ENCODE data around the gene PRB2. TPM values are rescaled to one million over a fixed set of nuclear protein-coding genes. Genes with fewer than 3 reads are reported as not detected.
"Not testable (repeated sequence)": the region's sequence is repeated elsewhere in the genome, so short reads cannot be mapped to it uniquely, and the experiment has no call there.

Gene PRB2
- not detected for total RNA-seq

- not testable (repeated sequence) for H3K27me3 ChIP-seq (replicated peaks; ENCODE audit: insufficient read depth)
Measured at GRCh38 chr12:11395467-11395866, at the start of gene PRB2. PRB2 (minus strand) TSS chr12:11395567; CDS start chr12:11395529, 38 bp downstream.

DNA sequence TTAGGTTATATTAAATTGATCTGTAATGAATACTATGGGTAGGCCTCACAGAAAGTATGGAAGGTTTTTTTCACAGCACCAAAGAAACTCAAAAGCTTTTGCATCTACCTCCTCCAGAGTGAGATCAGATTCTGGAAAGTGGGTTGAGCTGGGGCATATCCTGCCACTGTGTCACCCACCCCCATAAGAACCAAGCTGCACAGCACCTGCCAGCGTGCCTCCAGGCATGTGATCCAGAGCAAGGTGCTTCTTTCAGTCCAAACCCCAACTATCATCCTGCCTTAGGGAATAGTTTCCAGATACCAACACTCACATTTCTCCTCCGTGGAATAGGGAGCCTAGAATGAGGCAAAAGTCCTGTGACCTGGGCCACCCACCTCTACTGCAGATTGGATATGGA lies 42.6 kb upstream of the PRB2 start:
- Histone ChIP-seq H3K4me1 (ENCODE audit: control insufficient read depth in 1 of 2, low read depth in 2 of 2) (no peaks in the 10 kb centered on the region), H3K27ac (no peak overlapping the region), H3K36me3 (no peaks in the 10 kb centered on the region), H3K9me3 (no peaks in the 10 kb centered on the region), H3K4me3 (no peak overlapping the region), H3K27me3 (replicated peaks; ENCODE audit: insufficient read depth) (no peaks in the 10 kb centered on the region)
- DNase-seq (ENCODE audit: low spot score): no peak
- TF ChIP-seq CTCF (IDR thresholded peaks at IDR 0.05): no peak
- no peak for ATAC-seq (ENCODE audit: insufficient number of reproducible peaks, low FRiP score, low read depth)

More at GRCh38 chr12:11395467-11395866, at the start of gene PRB2:
- H3K36me3 ChIP-seq; H3K4me1 ChIP-seq (ENCODE audit: control insufficient read depth in 1 of 2, low read depth in 2 of 2); H3K4me3 ChIP-seq; DNase-seq (ENCODE audit: low spot score); H3K27ac ChIP-seq; ATAC-seq (ENCODE audit: insufficient number of reproducible peaks, low FRiP score, low read depth); H3K9me3 ChIP-seq: not testable (repeated sequence)

- ATAC-seq (ENCODE audit: insufficient number of reproducible peaks, low FRiP score, low read depth): no peak
- Histone ChIP-seq H3K9me3 (no peaks in the 10 kb centered on the region), H3K4me3 (no peak overlapping the region), H3K27ac (no peak overlapping the region), H3K36me3 (no peaks in the 10 kb centered on the region), H3K4me1 (ENCODE audit: control insufficient read depth in 1 of 2, low read depth in 2 of 2) (no peaks in the 10 kb centered on the region), H3K27me3 (replicated peaks; ENCODE audit: insufficient read depth) (no peaks in the 10 kb centered on the region)
- no peak for DNase-seq (ENCODE audit: low spot score)
- TF ChIP-seq CTCF (IDR thresholded peaks at IDR 0.05): no peak
Measured at GRCh38 chr12:11433664-11434063, 38.3 kb upstream of the PRB2 start.

GRCh38 chr12:11431486-11431885 lies 36.1 kb upstream of the PRB2 start:
- TF ChIP-seq CTCF (IDR thresholded peaks at IDR 0.05): no peak
- Histone ChIP-seq H3K27me3 (replicated peaks; ENCODE audit: insufficient read depth) (no peaks in the 10 kb centered on the region), H3K27ac (no peak overlapping the region), H3K4me3 (no peak overlapping the region), H3K9me3 (no peaks in the 10 kb centered on the region), H3K4me1 (ENCODE audit: control insufficient read depth in 1 of 2, low read depth in 2 of 2) (no peaks in the 10 kb centered on the region), H3K36me3 (no peaks in the 10 kb centered on the region)
- ATAC-seq (ENCODE audit: insufficient number of reproducible peaks, low FRiP score, low read depth) (no peak), DNase-seq (ENCODE audit: low spot score) (no peak)

DNA sequence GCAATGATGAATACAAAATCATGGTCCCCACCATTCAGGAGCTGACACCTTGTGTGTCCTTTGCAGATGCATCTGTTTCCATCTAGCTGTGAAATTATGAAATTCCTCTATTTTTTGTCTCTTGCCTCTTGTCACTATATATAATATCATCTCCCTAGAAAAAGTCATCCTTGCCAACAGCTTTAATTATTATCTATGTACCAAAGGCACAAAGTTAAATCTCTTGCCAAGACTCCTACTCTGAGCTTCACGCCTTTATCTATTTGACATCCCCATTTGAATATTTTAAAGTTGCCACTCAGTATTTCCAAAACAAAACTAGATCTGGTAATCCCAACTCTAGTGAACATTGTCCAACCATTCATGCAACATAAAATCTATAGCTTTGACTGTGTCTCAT lies 32.0 kb upstream of the PRB2 start:
- Histone ChIP-seq H3K4me1 (ENCODE audit: control insufficient read depth in 1 of 2, low read depth in 2 of 2) (no peaks in the 10 kb centered on the region), H3K27me3 (replicated peaks; ENCODE audit: insufficient read depth) (no peaks in the 10 kb centered on the region), H3K4me3 (no peak overlapping the region), H3K27ac (no peak overlapping the region), H3K9me3 (no peaks in the 10 kb centered on the region), H3K36me3 (no peaks in the 10 kb centered on the region)
- TF ChIP-seq CTCF (IDR thresholded peaks at IDR 0.05): no peak
- DNase-seq (ENCODE audit: low spot score) (no peak), ATAC-seq (ENCODE audit: insufficient number of reproducible peaks, low FRiP score, low read depth) (no peak)

DNA sequence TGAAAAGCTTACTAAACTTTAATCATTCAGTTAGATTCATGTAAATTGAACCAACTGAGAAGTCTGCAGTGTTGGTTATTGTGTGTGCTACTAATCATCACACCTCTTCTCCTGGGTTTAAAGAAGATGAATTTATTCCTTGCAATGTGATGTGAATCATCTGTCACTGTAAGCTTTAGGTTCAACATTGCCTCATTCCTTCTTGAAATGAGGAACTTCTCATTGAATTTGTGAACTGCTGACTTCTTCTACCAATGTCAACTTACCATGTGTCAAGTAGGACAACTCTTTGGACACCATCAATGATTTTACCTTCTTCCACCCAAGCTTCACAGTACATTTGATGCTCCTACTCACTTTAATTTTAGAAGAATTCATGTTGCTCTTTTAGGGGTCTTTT lies 17.4 kb upstream of the PRB2 start:
- no peak overlapping the region for H3K4me3 ChIP-seq
- H3K27ac ChIP-seq: no peak overlapping the region
- TF ChIP-seq CTCF (IDR thresholded peaks at IDR 0.05): no peak
- no peaks in the 10 kb centered on the region for H3K36me3 ChIP-seq
- no peak for ATAC-seq (ENCODE audit: insufficient number of reproducible peaks, low FRiP score, low read depth)
- peaks cover 7% of the 10 kb centered on the region for H3K9me3 ChIP-seq
- no peaks in the 10 kb centered on the region for H3K27me3 ChIP-seq (replicated peaks; ENCODE audit: insufficient read depth)
- no peak for DNase-seq (ENCODE audit: low spot score)
- H3K4me1 ChIP-seq (ENCODE audit: control insufficient read depth in 1 of 2, low read depth in 2 of 2): no peaks in the 10 kb centered on the region
